H1 (cell line): ENCODE data around the gene OR2A42.
"Not testable (repeated sequence)": the region's sequence is repeated elsewhere in the genome, so short reads cannot be mapped to it uniquely, and the experiment has no call there.

Experiments
- CHD7 ChIP-seq: fragments of 300-600 bp; sonication (generic); IDR thresholded peaks from 2 replicates; pipeline ENCODE4 v1.7.1; 2012; ENCODE audit warnings: low read length, moderate library complexity, mild to moderate bottlenecking, inconsistent platforms; ENCODE audit not compliant: insufficient replicate concordance
- CTCF ChIP-seq, 3 experiments: IDR thresholded peaks; 1 replicate in 2 of 3; 2 replicates in 1 of 3; pipeline versions ENCODE4 v1.5.1 to v1.6.1; 2011; ENCODE audit warnings: low read length in 3 of 3, mild to moderate bottlenecking in 3 of 3, inconsistent platforms in 2 of 3, low read depth in 1 of 3, moderate library complexity in 1 of 3; ENCODE audit not compliant: insufficient read depth in 1 of 3; ENCODE audit errors: control extremely low read depth in 1 of 3
- EGR1 ChIP-seq: IDR thresholded peaks from 2 replicates; pipeline ENCODE4 v1.6.1; 2011; ENCODE audit warnings: low read depth, low read length, borderline replicate concordance
- EP300 ChIP-seq, 2 experiments: IDR thresholded peaks; 1 replicate in 1 of 2; 2 replicates in 1 of 2; pipeline ENCODE4 v1.6.1; 2011 to 2012; ENCODE audit warnings: low read depth in 2 of 2, low read length in 2 of 2, mild to moderate bottlenecking in 2 of 2, borderline replicate concordance in 1 of 2, inconsistent platforms in 1 of 2, moderate library complexity in 1 of 2
- EZH2 ChIP-seq: fragments of 200-600 bp; sonication (generic); IDR thresholded peaks from 2 replicates; pipeline ENCODE4 v1.7.1; 2012; ENCODE audit warnings: low read depth, mild to moderate bottlenecking, moderate library complexity, low read length, inconsistent platforms; ENCODE audit not compliant: severe bottlenecking
- GABPA ChIP-seq: IDR thresholded peaks from 2 replicates; pipeline ENCODE4 v1.6.1; 2011; ENCODE audit warnings: mild to moderate bottlenecking, low read length, moderate library complexity, borderline replicate concordance; ENCODE audit not compliant: insufficient read depth
- KDM1A ChIP-seq: fragments of 200-600, 300-600 bp; sonication (generic); IDR thresholded peaks from 2 replicates; pipeline ENCODE4 v1.7.1; 2016; ENCODE audit warnings: mild to moderate bottlenecking, low read length, borderline replicate concordance
- POLR2A ChIP-seq, 2 experiments: IDR thresholded peaks; 1 replicate in 1 of 2; 2 replicates in 1 of 2; pipeline ENCODE4 v1.6.1; 2011; ENCODE audit warnings: low read depth in 2 of 2, low read length in 2 of 2, mild to moderate bottlenecking in 2 of 2; ENCODE audit errors: control extremely low read depth in 1 of 2
- POLR2AphosphoS5 ChIP-seq: IDR thresholded peaks from 2 replicates; pipeline ENCODE4 v1.6.1; 2011; ENCODE audit warnings: low read depth, low read length
- SIN3A ChIP-seq, 2 experiments: IDR thresholded peaks in 1 of 2; conservative IDR thresholded peaks in 1 of 2; 2 replicates each; pipeline ENCODE4 v1.6.1; 2011 to 2012; ENCODE audit warnings: low read length in 2 of 2, improper control_type of control experiment in 1 of 2, low read depth in 1 of 2, mild to moderate bottlenecking in 1 of 2
- SIRT6 ChIP-seq: IDR thresholded peaks from one replicate; pipeline ENCODE4 v1.7.1; 2012; ENCODE audit warnings: low read length, inconsistent platforms
- SUZ12 ChIP-seq: fragments of 200-600 bp; sonication (generic); IDR thresholded peaks from 2 replicates; pipeline ENCODE4 v1.6.1; 2012; ENCODE audit warnings: mild to moderate bottlenecking, inconsistent platforms, low read length, moderate library complexity, mixed read lengths
- YY1 ChIP-seq: IDR thresholded peaks from 2 replicates; pipeline ENCODE4 v1.6.1; 2011; ENCODE audit warnings: low read depth, mild to moderate bottlenecking, low read length
- TF ChIP-seq, protein P1 (sequence below): IDR thresholded peaks from 2 replicates; pipeline ENCODE4 v1.6.1; 2012; ENCODE audit warnings: low read length, inconsistent platforms

- TF ChIP-seq, protein P1, sequence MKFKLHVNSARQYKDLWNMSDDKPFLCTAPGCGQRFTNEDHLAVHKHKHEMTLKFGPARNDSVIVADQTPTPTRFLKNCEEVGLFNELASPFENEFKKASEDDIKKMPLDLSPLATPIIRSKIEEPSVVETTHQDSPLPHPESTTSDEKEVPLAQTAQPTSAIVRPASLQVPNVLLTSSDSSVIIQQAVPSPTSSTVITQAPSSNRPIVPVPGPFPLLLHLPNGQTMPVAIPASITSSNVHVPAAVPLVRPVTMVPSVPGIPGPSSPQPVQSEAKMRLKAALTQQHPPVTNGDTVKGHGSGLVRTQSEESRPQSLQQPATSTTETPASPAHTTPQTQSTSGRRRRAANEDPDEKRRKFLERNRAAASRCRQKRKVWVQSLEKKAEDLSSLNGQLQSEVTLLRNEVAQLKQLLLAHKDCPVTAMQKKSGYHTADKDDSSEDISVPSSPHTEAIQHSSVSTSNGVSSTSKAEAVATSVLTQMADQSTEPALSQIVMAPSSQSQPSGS, result not testable (repeated sequence)
- not testable (repeated sequence) for TF ChIP-seq CHD7; SIN3A (conservative IDR thresholded peaks at IDR 0.05 in 1 of 2, IDR thresholded peaks at IDR 0.05 in 1 of 2; ENCODE audit: low read depth in 1 of 2, low read length in 2 of 2); EGR1; POLR2A (IDR thresholded peaks at IDR 0.05; ENCODE audit: control extremely low read depth in 1 of 2, low read depth in 2 of 2, low read length in 2 of 2); CTCF (IDR thresholded peaks at IDR 0.05; ENCODE audit: control extremely low read depth in 1 of 3, insufficient read depth in 1 of 3, low read depth in 1 of 3, low read length in 3 of 3); GABPA; EZH2; SUZ12; EP300 (IDR thresholded peaks at IDR 0.05; ENCODE audit: borderline replicate concordance in 1 of 2, low read depth in 2 of 2, low read length in 2 of 2); KDM1A; YY1; POLR2AphosphoS5; SIRT6
Measured at GRCh38 chr7:144252307-144252706, 12.9 kb upstream of the OR2A42 start.
